ENCODE results near the gene UFSP1.
A peak's percentile ranks its signal among the peaks of the same experiment; 100 is the strongest.
"Not testable (repeated sequence)": the region's sequence is repeated elsewhere in the genome, so short reads cannot be mapped to it uniquely, and the experiment has no call there.

Gene UFSP1

GRCh38 chr7:100888988-100889750, at the start of gene UFSP1:
UFSP1 (minus strand) TSS chr7:100889715; CDS start chr7:100889271, 444 bp downstream.
- DNase-seq (ENCODE audit: low spot score), result peak; percentile 82

- DNase-seq (ENCODE audit: low spot score), result not testable (repeated sequence)
Observed at GRCh38 chr7:100936167-100936566, 46.7 kb upstream of the UFSP1 start.

GRCh38 chr7:100935381-100935780, 45.9 kb upstream of the UFSP1 start:
- not testable (repeated sequence) for DNase-seq (ENCODE audit: low spot score)

- DNase-seq (ENCODE audit: low spot score), result no peak
Observed at GRCh38 chr7:100933734-100934133, 44.2 kb upstream of the UFSP1 start.

- DNase-seq (ENCODE audit: low spot score), result no peak
Observed at GRCh38 chr7:100929808-100930174, 40.3 kb upstream of the UFSP1 start.

GRCh38 chr7:100923616-100924015, 34.1 kb upstream of the UFSP1 start:
- not testable (repeated sequence) for DNase-seq (ENCODE audit: low spot score)

GRCh38 chr7:100921039-100921438, 31.5 kb upstream of the UFSP1 start:
- DNase-seq (ENCODE audit: low spot score), result no peak

GRCh38 chr7:100919779-100920437, 30.4 kb upstream of the UFSP1 start:
- DNase-seq (ENCODE audit: low spot score), result not testable (repeated sequence)

- DNase-seq (ENCODE audit: low spot score), result not testable (repeated sequence)
Observed at GRCh38 chr7:100919335-100919734, 29.8 kb upstream of the UFSP1 start.

- DNase-seq (ENCODE audit: low spot score), result no peak
Observed at GRCh38 chr7:100914879-100915447, 25.4 kb upstream of the UFSP1 start.

- DNase-seq (ENCODE audit: low spot score), result no peak
Observed at GRCh38 chr7:100914208-100914878, 24.8 kb upstream of the UFSP1 start.

- no peak for DNase-seq (ENCODE audit: low spot score)
Observed at GRCh38 chr7:100911484-100911883, 22.0 kb upstream of the UFSP1 start.

GRCh38 chr7:100910443-100910842, 20.9 kb upstream of the UFSP1 start:
- not testable (repeated sequence) for DNase-seq (ENCODE audit: low spot score)

GRCh38 chr7:100908512-100908911, 19.0 kb upstream of the UFSP1 start:
- no peak for DNase-seq (ENCODE audit: low spot score)

GRCh38 chr7:100902638-100903037, 13.1 kb upstream of the UFSP1 start:
- DNase-seq (ENCODE audit: low spot score), result no peak

- DNase-seq (ENCODE audit: low spot score), result no peak
Observed at GRCh38 chr7:100901921-100902332, 12.4 kb upstream of the UFSP1 start.

- no peak for DNase-seq (ENCODE audit: low spot score)
Observed at GRCh38 chr7:100900978-100901377, 11.5 kb upstream of the UFSP1 start.

GRCh38 chr7:100899432-100899831, 9.9 kb upstream of the UFSP1 start:
- DNase-seq (ENCODE audit: low spot score), result no peak

GRCh38 chr7:100897772-100898454, 8.4 kb upstream of the UFSP1 start:
- DNase-seq (ENCODE audit: low spot score), result no peak

- no peak for DNase-seq (ENCODE audit: low spot score)
Observed at GRCh38 chr7:100896732-100897608, 7.5 kb upstream of the UFSP1 start.
